WTC11 (cell line): ENCODE measurements around the gene RNGTT. TPM values are rescaled to one million over a fixed set of nuclear protein-coding genes. Genes with fewer than 3 reads are reported as not detected.

Experiments used
- ATAC-seq: fragments of 200-7000 bp; cut with Tn5 transposase; 2 replicates; pipeline ENCODE4 v1.10.0; 2021; ENCODE audit warnings: mild to moderate bottlenecking, moderate library complexity
- CTCF ChIA-PET: fragments of 300-600 bp; sonication (Branson Sonifier 250); formaldehyde crosslinking; loops from one replicate; lab custom pipeline; 2021; ENCODE audit warnings: antibody characterized with exemption; lab: Charles Lee
- POLR2A ChIA-PET: fragments of 350-600 bp; sonication (Branson Sonifier 250); formaldehyde crosslinking; loops from one replicate; lab custom pipeline; 2021; ENCODE audit warnings: antibody characterized with exemption; lab: Charles Lee
- DNase-seq: peaks from one replicate; pipeline ENCODE4 v3.0.0; 2021; ENCODE audit warnings: low spot score
- H3K27ac Mint-ChIP-seq: 2 replicates; pipeline ENCODE4 v1.8.0; 2021; ENCODE audit warnings: mixed read lengths
- H3K27me3 Mint-ChIP-seq: 2 replicates; pipeline ENCODE4 v1.8.0; 2021; ENCODE audit warnings: low read depth, mild to moderate bottlenecking, moderate library complexity, mixed read lengths
- H3K36me3 Mint-ChIP-seq: 2 replicates; pipeline ENCODE4 v1.8.0; 2021; ENCODE audit warnings: mixed read lengths
- H3K4me1 Mint-ChIP-seq: 2 replicates; pipeline ENCODE4 v1.8.0; 2022; ENCODE audit warnings: mixed read lengths
- H3K4me3 Mint-ChIP-seq: 2 replicates; pipeline ENCODE4 v1.8.0; 2021; ENCODE audit warnings: mild to moderate bottlenecking, moderate library complexity, mixed read lengths
- H3K9me3 Mint-ChIP-seq: 2 replicates; pipeline ENCODE4 v1.8.0; 2021; ENCODE audit warnings: mixed read lengths
- AFF4 ChIP-seq: sonication (generic); formaldehyde crosslinking; IDR thresholded peaks from 2 replicates; pipeline ENCODE4 v1.8.1; 2023; ENCODE audit warnings: mild to moderate bottlenecking, missing genetic modification reagents, borderline replicate concordance
- ATF1 ChIP-seq: sonication (generic); formaldehyde crosslinking; IDR thresholded peaks from 2 replicates; pipeline ENCODE4 v1.8.1; 2023; ENCODE audit warnings: mild to moderate bottlenecking, moderate library complexity, missing genetic modification reagents
- CBFB ChIP-seq: sonication (generic); formaldehyde crosslinking; IDR thresholded peaks from 2 replicates; pipeline ENCODE4 v1.8.1; 2022; ENCODE audit warnings: mild to moderate bottlenecking, low read depth, missing genetic modification reagents
- FOXP1 ChIP-seq: sonication (generic); formaldehyde crosslinking; IDR thresholded peaks from 2 replicates; pipeline ENCODE4 v1.8.0; 2022; ENCODE audit warnings: missing genetic modification reagents, mild to moderate bottlenecking, moderate library complexity, borderline replicate concordance
- GTF2I ChIP-seq: fragments of 250-450 bp; sonication (Bioruptor Pico); conservative IDR thresholded peaks from 2 replicates; pipeline ENCODE4 v1.4.0; 2021; ENCODE audit warnings: mild to moderate bottlenecking
- IRF2 ChIP-seq: sonication (generic); formaldehyde crosslinking; IDR thresholded peaks from 2 replicates; pipeline ENCODE4 v1.8.0; 2022; ENCODE audit warnings: low read depth, missing genetic modification reagents, borderline replicate concordance
- MLX ChIP-seq: sonication (generic); formaldehyde crosslinking; IDR thresholded peaks from 2 replicates; pipeline ENCODE4 v1.8.1; 2023; ENCODE audit warnings: mild to moderate bottlenecking, missing genetic modification reagents, moderate library complexity
- MYBL2 ChIP-seq: sonication (generic); formaldehyde crosslinking; IDR thresholded peaks from 2 replicates; pipeline ENCODE4 v1.8.1; 2023; ENCODE audit warnings: mild to moderate bottlenecking, moderate library complexity, missing genetic modification reagents
- NFYB ChIP-seq: sonication (generic); formaldehyde crosslinking; conservative IDR thresholded peaks from 2 replicates; pipeline ENCODE4 v1.8.0; 2022; ENCODE audit warnings: low read depth, missing genetic modification reagents
- OVOL2 ChIP-seq: fragments of 250-450 bp; sonication (Bioruptor Pico); IDR thresholded peaks from 2 replicates; pipeline ENCODE4 v1.9.0; 2021; ENCODE audit warnings: mild to moderate bottlenecking, borderline replicate concordance
- PREB ChIP-seq: sonication (generic); formaldehyde crosslinking; IDR thresholded peaks from 2 replicates; pipeline ENCODE4 v1.8.1; 2022; ENCODE audit warnings: mild to moderate bottlenecking, missing genetic modification reagents, moderate library complexity, borderline replicate concordance
- RELA ChIP-seq: sonication (generic); formaldehyde crosslinking; IDR thresholded peaks from 2 replicates; pipeline ENCODE4 v1.8.1; 2022; ENCODE audit warnings: missing genetic modification reagents, mild to moderate bottlenecking, borderline replicate concordance
- SMAD3 ChIP-seq: sonication (generic); formaldehyde crosslinking; IDR thresholded peaks from 2 replicates; pipeline ENCODE4 v1.8.0; 2022; ENCODE audit warnings: missing genetic modification reagents, mild to moderate bottlenecking, borderline replicate concordance
- SP1 ChIP-seq: sonication (generic); formaldehyde crosslinking; conservative IDR thresholded peaks from 2 replicates; pipeline ENCODE4 v1.8.1; 2022; ENCODE audit warnings: missing genetic modification reagents
- TEAD4 ChIP-seq: sonication (generic); formaldehyde crosslinking; IDR thresholded peaks from 2 replicates; pipeline ENCODE4 v1.8.0; 2022; ENCODE audit warnings: mild to moderate bottlenecking, missing genetic modification reagents
- ZMAT4 ChIP-seq: fragments of 250-450 bp; sonication (Bioruptor Pico); IDR thresholded peaks from 2 replicates; pipeline ENCODE4 v1.9.0; 2021; ENCODE audit warnings: mild to moderate bottlenecking
- ZNF121 ChIP-seq: sonication (generic); formaldehyde crosslinking; IDR thresholded peaks from 2 replicates; pipeline ENCODE4 v1.8.0; 2023; ENCODE audit warnings: missing genetic modification reagents
- ZNF512 ChIP-seq: sonication (generic); formaldehyde crosslinking; IDR thresholded peaks from 2 replicates; pipeline ENCODE4 v1.8.1; 2022; ENCODE audit warnings: missing genetic modification reagents, borderline replicate concordance
- total RNA-seq: library from RNA; stranded (reverse); gene quantifications from 3 replicates; pipeline ENCODE4 v1.2.3, GENCODE V29; 2021
- TF ChIP-seq, protein P1 (sequence below): fragments of 250-450 bp; sonication (Bioruptor Pico); IDR thresholded peaks from 2 replicates; pipeline ENCODE4 v1.9.0; 2021; ENCODE audit warnings: mild to moderate bottlenecking

The RNGTT gene
- total RNA-seq, 1 experiment from 2014 or later = 20.4 TPM

DNA sequence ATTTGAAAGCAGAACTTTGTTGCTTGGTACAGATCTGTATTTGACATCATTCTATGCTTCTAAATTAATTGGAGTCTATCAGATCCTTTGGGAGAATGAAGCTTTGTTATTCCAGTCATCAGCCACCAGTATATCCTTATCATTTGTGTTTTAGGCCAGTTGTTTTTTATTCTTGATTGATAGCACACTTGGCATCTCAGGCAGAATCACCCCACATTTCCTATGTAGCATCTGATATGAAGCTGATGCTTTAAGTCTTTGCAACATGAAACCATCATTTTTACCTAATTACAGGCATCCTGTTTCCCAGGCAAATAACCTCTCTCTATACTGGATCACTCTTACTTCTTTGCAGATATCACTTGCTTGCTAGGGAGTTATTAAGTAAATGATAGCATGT is 20.7 kb upstream of the RNGTT start:
- POLR2A ChIA-PET = interaction anchor here (1.3 to 2.6 kb wide), 2 partner anchors 96 to 101 kb away, joined by 5 to 12 read pairs; partner anchors contain the start of gene PNRC1
- H3K4me3 Mint-ChIP-seq = no peak overlapping the region
- H3K36me3 Mint-ChIP-seq = no peaks in the 10 kb centered on the region
- no peak for ATAC-seq
- H3K27me3 Mint-ChIP-seq = peaks cover 48% of the 10 kb centered on the region
- H3K27ac Mint-ChIP-seq = no peak overlapping the region
- TF ChIP-seq ATF1 (CRISPR knock-in tag) (no peak), OVOL2 (CRISPR knock-in tag) (no peak), FOXP1 (CRISPR knock-in tag) (no peak), SMAD3 (CRISPR knock-in tag) (no peak), GTF2I (CRISPR knock-in tag) (no peak), IRF2 (CRISPR knock-in tag) (no peak), MLX (CRISPR knock-in tag) (no peak), SP1 (CRISPR knock-in tag) (no peak), PREB (CRISPR knock-in tag) (no peak), NFYB (CRISPR knock-in tag) (no peak), TEAD4 (no peak), RELA (CRISPR knock-in tag) (no peak), MYBL2 (no peak), ZMAT4 (no peak), ZNF512 (CRISPR knock-in tag) (no peak), CBFB (no peak), AFF4 (CRISPR knock-in tag) (no peak), ZNF121 (CRISPR knock-in tag) (no peak)
- TF ChIP-seq, protein P1, sequence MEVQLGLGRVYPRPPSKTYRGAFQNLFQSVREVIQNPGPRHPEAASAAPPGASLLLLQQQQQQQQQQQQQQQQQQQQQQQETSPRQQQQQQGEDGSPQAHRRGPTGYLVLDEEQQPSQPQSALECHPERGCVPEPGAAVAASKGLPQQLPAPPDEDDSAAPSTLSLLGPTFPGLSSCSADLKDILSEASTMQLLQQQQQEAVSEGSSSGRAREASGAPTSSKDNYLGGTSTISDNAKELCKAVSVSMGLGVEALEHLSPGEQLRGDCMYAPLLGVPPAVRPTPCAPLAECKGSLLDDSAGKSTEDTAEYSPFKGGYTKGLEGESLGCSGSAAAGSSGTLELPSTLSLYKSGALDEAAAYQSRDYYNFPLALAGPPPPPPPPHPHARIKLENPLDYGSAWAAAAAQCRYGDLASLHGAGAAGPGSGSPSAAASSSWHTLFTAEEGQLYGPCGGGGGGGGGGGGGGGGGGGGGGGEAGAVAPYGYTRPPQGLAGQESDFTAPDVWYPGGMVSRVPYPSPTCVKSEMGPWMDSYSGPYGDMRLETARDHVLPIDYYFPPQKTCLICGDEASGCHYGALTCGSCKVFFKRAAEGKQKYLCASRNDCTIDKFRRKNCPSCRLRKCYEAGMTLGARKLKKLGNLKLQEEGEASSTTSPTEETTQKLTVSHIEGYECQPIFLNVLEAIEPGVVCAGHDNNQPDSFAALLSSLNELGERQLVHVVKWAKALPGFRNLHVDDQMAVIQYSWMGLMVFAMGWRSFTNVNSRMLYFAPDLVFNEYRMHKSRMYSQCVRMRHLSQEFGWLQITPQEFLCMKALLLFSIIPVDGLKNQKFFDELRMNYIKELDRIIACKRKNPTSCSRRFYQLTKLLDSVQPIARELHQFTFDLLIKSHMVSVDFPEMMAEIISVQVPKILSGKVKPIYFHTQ = no peak
- TF ChIP-seq, all 79 proteins: peak for 0
- H3K9me3 Mint-ChIP-seq = no peaks in the 10 kb centered on the region
- no peak for DNase-seq
- H3K4me1 Mint-ChIP-seq = no peaks in the 10 kb centered on the region
- CTCF ChIA-PET = interaction anchor here (0.5 to 2.8 kb wide), 21 partner anchors 11 to 388 kb away, joined by 3 to 31 read pairs (median 5); partner anchors contain the start of genes PM20D2, PNRC1 and SRSF12
